Measurements from ENCODE around the gene FBXW8. TPM values are rescaled to one million over a fixed set of nuclear protein-coding genes. Genes with fewer than 3 reads are reported as not detected.

FBXW8 gene
- total and polyA plus RNA-seq, 4 donors, result 1.9 to 7.1 (median 4.9) TPM

DNA sequence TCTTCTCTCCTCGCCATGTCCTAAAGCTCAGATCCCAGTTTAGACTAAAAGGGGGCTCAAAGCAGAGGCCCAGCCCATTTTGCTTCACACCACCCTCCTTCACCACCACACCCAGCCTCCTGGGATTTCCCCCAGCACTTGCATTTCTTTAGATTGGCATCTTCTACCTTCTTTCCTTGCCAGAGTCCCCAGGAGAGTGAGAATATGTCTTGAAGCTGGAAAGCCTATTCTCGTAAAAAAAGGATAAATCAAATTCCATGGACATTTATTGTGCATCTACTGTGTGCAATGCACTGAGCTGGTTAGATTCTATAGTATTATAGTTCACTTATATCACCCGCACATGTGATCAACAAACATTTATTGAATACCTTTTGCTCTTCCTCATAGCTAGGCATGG, 10.2 kb downstream of the FBXW8 start:
- Histone ChIP-seq H3K36me3 (ENCODE audit: control insufficient read depth in 4 of 4, insufficient read depth in 3 of 4, low read depth in 1 of 4, low read length in 3 of 4) (peaks cover 0 to 2% (median 0%) of the 10 kb centered on the region in 4 donors), H3K4me3 (ENCODE audit: low read depth in 1 of 3, low read length in 3 of 3) (no peak overlapping the region), H3K4me1 (ENCODE audit: control insufficient read depth in 4 of 4, insufficient read depth in 4 of 4, low read length in 3 of 4) (peaks cover 0 to 10% (median 4%) of the 10 kb centered on the region in 4 donors), H3K27me3 (ENCODE audit: control insufficient read depth in 4 of 4, insufficient read depth in 4 of 4, low read length in 3 of 4) (no peaks in the 10 kb centered on the region), H3K9me3 (ENCODE audit: control insufficient read depth in 4 of 4, low read length in 3 of 4) (no peaks in the 10 kb centered on the region), H3K27ac (ENCODE audit: low read depth in 1 of 2, low read length in 2 of 2) (no peak overlapping the region), H3K9ac (ENCODE audit: low read depth in 1 of 2, low read length in 2 of 2) (no peak overlapping the region)
- WGBS, result 93% methylated on average over 3 of the region's 3 CpGs
- DNase-seq (ENCODE audit: low spot score), result no peak
- no peak for TF ChIP-seq YY1 (IDR thresholded peaks at IDR 0.05)
- TF ChIP-seq SP1 (IDR thresholded peaks at IDR 0.05), result no peak
- TF ChIP-seq, protein P1, sequence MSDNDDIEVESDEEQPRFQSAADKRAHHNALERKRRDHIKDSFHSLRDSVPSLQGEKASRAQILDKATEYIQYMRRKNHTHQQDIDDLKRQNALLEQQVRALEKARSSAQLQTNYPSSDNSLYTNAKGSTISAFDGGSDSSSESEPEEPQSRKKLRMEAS (IDR thresholded peaks at IDR 0.05), result no peak
- TF ChIP-seq, protein P2, sequence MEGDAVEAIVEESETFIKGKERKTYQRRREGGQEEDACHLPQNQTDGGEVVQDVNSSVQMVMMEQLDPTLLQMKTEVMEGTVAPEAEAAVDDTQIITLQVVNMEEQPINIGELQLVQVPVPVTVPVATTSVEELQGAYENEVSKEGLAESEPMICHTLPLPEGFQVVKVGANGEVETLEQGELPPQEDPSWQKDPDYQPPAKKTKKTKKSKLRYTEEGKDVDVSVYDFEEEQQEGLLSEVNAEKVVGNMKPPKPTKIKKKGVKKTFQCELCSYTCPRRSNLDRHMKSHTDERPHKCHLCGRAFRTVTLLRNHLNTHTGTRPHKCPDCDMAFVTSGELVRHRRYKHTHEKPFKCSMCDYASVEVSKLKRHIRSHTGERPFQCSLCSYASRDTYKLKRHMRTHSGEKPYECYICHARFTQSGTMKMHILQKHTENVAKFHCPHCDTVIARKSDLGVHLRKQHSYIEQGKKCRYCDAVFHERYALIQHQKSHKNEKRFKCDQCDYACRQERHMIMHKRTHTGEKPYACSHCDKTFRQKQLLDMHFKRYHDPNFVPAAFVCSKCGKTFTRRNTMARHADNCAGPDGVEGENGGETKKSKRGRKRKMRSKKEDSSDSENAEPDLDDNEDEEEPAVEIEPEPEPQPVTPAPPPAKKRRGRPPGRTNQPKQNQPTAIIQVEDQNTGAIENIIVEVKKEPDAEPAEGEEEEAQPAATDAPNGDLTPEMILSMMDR (IDR thresholded peaks at IDR 0.05; ENCODE audit: low read depth, low read length, missing input control), result no peak
- TF ChIP-seq, protein P3, sequence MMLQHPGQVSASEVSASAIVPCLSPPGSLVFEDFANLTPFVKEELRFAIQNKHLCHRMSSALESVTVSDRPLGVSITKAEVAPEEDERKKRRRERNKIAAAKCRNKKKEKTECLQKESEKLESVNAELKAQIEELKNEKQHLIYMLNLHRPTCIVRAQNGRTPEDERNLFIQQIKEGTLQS (IDR thresholded peaks at IDR 0.05), result no peak
- no peak for TF ChIP-seq JUND (IDR thresholded peaks at IDR 0.05)
- TF ChIP-seq, protein P4, sequence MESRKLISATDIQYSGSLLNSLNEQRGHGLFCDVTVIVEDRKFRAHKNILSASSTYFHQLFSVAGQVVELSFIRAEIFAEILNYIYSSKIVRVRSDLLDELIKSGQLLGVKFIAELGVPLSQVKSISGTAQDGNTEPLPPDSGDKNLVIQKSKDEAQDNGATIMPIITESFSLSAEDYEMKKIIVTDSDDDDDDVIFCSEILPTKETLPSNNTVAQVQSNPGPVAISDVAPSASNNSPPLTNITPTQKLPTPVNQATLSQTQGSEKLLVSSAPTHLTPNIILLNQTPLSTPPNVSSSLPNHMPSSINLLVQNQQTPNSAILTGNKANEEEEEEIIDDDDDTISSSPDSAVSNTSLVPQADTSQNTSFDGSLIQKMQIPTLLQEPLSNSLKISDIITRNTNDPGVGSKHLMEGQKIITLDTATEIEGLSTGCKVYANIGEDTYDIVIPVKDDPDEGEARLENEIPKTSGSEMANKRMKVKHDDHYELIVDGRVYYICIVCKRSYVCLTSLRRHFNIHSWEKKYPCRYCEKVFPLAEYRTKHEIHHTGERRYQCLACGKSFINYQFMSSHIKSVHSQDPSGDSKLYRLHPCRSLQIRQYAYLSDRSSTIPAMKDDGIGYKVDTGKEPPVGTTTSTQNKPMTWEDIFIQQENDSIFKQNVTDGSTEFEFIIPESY (IDR thresholded peaks at IDR 0.05), result no peak
- no peak for TF ChIP-seq FOXA1 (IDR thresholded peaks at IDR 0.05)
- no peak for TF ChIP-seq GABPA (IDR thresholded peaks at IDR 0.05 in 1 of 2, conservative IDR thresholded peaks at IDR 0.05 in 1 of 2)
- TF ChIP-seq TAF1 (conservative IDR thresholded peaks at IDR 0.05), result no peak

DNA sequence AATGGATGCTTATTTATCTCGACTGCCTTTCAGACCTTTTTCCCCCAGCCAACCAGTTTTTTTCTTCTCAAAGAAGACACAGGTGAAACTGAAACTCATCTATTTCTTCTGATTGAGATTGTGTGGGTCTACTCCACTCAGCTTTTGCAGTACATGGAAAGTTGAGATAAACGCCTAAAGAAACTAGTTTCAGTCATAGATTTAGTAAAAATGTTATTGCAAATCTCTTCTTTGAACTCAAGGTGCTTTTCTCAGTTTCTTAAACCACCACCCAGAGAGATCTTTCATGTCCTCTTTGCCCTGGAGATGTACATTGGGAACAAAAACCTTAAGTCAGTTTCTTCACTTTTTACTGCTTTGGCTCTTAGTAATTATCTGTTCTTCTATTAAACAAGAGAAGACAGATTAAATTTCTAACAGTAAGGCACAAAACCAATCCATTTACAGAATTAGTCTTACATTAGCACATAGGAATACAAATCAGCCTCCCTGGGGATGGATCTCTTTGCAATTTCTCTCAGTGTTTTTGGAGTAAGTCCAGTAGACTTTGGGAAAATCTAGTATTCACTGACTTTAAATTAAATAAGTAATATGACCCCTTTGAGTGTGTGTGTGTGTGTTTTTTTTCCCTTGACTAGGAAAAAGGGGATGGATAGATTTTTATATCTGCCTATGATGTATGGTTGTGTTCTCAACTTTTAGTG, 11.6 kb downstream of the FBXW8 start:
- Histone ChIP-seq H3K36me3 (ENCODE audit: control insufficient read depth in 4 of 4, insufficient read depth in 3 of 4, low read depth in 1 of 4, low read length in 3 of 4) (peaks cover 0 to 2% (median 0%) of the 10 kb centered on the region in 4 donors), H3K27me3 (ENCODE audit: control insufficient read depth in 4 of 4, insufficient read depth in 4 of 4, low read length in 3 of 4) (no peaks in the 10 kb centered on the region), H3K9ac (ENCODE audit: low read depth in 1 of 2, low read length in 2 of 2) (no peak overlapping the region), H3K27ac (ENCODE audit: low read depth in 1 of 2, low read length in 2 of 2) (no peak overlapping the region), H3K4me3 (ENCODE audit: low read depth in 1 of 3, low read length in 3 of 3) (no peak overlapping the region), H3K4me1 (ENCODE audit: control insufficient read depth in 4 of 4, insufficient read depth in 4 of 4, low read length in 3 of 4) (peaks cover 0 to 10% (median 4%) of the 10 kb centered on the region in 4 donors), H3K9me3 (ENCODE audit: control insufficient read depth in 4 of 4, low read length in 3 of 4) (no peaks in the 10 kb centered on the region)
- WGBS, result 86% methylated on average over 2 of the region's 2 CpGs
- DNase-seq (ENCODE audit: low spot score), result no peak
- TF ChIP-seq NR2F2 (IDR thresholded peaks at IDR 0.05), result no peak
- no peak for TF ChIP-seq JUND (IDR thresholded peaks at IDR 0.05)
- no peak for TF ChIP-seq HNF4A (conservative IDR thresholded peaks at IDR 0.05)
- TF ChIP-seq HNF4G (IDR thresholded peaks at IDR 0.05), result no peak
- no peak for TF ChIP-seq GABPA (IDR thresholded peaks at IDR 0.05 in 1 of 2, conservative IDR thresholded peaks at IDR 0.05 in 1 of 2)

Data from liver (tissue), 9 donors.